H9 (cell line): Measurements from ENCODE around the gene PFDN5. TPM values are rescaled to one million over a fixed set of nuclear protein-coding genes. Genes with fewer than 3 reads are reported as not detected.
A peak's percentile ranks its signal among the peaks of the same experiment; 100 is the strongest.

Source experiments
- DNase-seq: peaks from one replicate; pipeline ENCODE4 v3.0.0-alpha.2; 2017
- H2AFZ ChIP-seq: one replicate; pipeline ENCODE4 v1.6.1; 2013; ENCODE audit warnings: mild to moderate bottlenecking, low read length, control low read depth, moderate library complexity
- H2AK5ac ChIP-seq: 2 replicates; pipeline ENCODE4 v1.6.1; 2013; ENCODE audit warnings: low read length, control low read depth, mixed read lengths; ENCODE audit not compliant: insufficient read length
- H2BK120ac ChIP-seq: one replicate; pipeline ENCODE4 v1.6.1; 2013; ENCODE audit warnings: low read depth, mild to moderate bottlenecking, low read length, control low read depth, inconsistent platforms; ENCODE audit not compliant: poor library complexity, severe bottlenecking
- H2BK12ac ChIP-seq: 2 replicates; pipeline ENCODE4 v1.6.1; 2013; ENCODE audit warnings: low read length, control low read depth, mixed read lengths, low read depth; ENCODE audit not compliant: insufficient read length
- H2BK15ac ChIP-seq: 2 replicates; pipeline ENCODE4 v1.6.1; 2013; ENCODE audit warnings: low read depth, low read length, control low read depth
- H2BK20ac ChIP-seq: one replicate; pipeline ENCODE4 v1.6.1; 2013; ENCODE audit warnings: low read depth, mild to moderate bottlenecking, low read length, control low read depth, inconsistent platforms; ENCODE audit not compliant: poor library complexity, severe bottlenecking
- H2BK5ac ChIP-seq: 2 replicates; pipeline ENCODE4 v1.6.1; 2013; ENCODE audit warnings: low read length, control low read depth, mixed read lengths; ENCODE audit not compliant: insufficient read length
- H3K14ac ChIP-seq: 2 replicates; pipeline ENCODE4 v1.6.1; 2013; ENCODE audit warnings: low read length, control low read depth; ENCODE audit not compliant: insufficient read depth
- H3K18ac ChIP-seq: 2 replicates; pipeline ENCODE4 v1.6.1; 2013; ENCODE audit warnings: low read depth, mild to moderate bottlenecking, mixed read lengths, low read length, control low read depth; ENCODE audit not compliant: insufficient read length
- H3K23ac ChIP-seq: 2 replicates; pipeline ENCODE4 v1.6.1; 2013; ENCODE audit warnings: low read length, control low read depth, mixed read lengths, low read depth; ENCODE audit not compliant: insufficient read length
- H3K23me2 ChIP-seq: 2 replicates; pipeline ENCODE4 v1.6.1; 2013; ENCODE audit warnings: low read depth, mild to moderate bottlenecking, mixed read lengths, low read length, control low read depth; ENCODE audit not compliant: insufficient read length, poor library complexity, severe bottlenecking
- H3K27ac ChIP-seq: 2 replicates; pipeline ENCODE4 v1.5.1; 2013; ENCODE audit warnings: low read length, control low read depth, mixed read lengths, low read depth; ENCODE audit not compliant: insufficient read length
- H3K27me3 ChIP-seq: 2 replicates; pipeline ENCODE4 v1.6.1; 2013; ENCODE audit warnings: low read length, control low read depth, inconsistent platforms; ENCODE audit not compliant: insufficient read depth
- H3K4ac ChIP-seq: 2 replicates; pipeline ENCODE4 v1.6.1; 2013; ENCODE audit warnings: low read depth, mild to moderate bottlenecking, control low read depth, inconsistent platforms, low read length, moderate library complexity
- H3K4me1 ChIP-seq: 2 replicates; pipeline ENCODE4 v1.6.1; 2013; ENCODE audit warnings: low read length, control low read depth, inconsistent platforms; ENCODE audit not compliant: insufficient read depth
- H3K4me2 ChIP-seq: 2 replicates; pipeline ENCODE4 v1.6.1; 2013; ENCODE audit warnings: low read length, control low read depth, mixed read lengths; ENCODE audit not compliant: insufficient read length, insufficient read depth
- H3K56ac ChIP-seq: 2 replicates; pipeline ENCODE4 v1.6.1; 2013; ENCODE audit warnings: low read depth, mild to moderate bottlenecking, mixed read lengths, low read length, control low read depth; ENCODE audit not compliant: insufficient read length
- H3K79me1 ChIP-seq: 2 replicates; pipeline ENCODE4 v1.6.1; 2013; ENCODE audit warnings: low read depth, mild to moderate bottlenecking, moderate library complexity, low read length, control low read depth, inconsistent platforms; ENCODE audit not compliant: insufficient read depth, poor library complexity, severe bottlenecking
- H3K79me2 ChIP-seq: 2 replicates; pipeline ENCODE4 v1.6.1; 2013; ENCODE audit warnings: low read length, control low read depth, inconsistent platforms; ENCODE audit not compliant: insufficient read depth
- H3K9ac ChIP-seq: 2 replicates; pipeline ENCODE4 v1.6.1; 2013; ENCODE audit warnings: low read length, control low read depth, mixed read lengths; ENCODE audit not compliant: insufficient read length; ENCODE audit errors: extremely low read depth
- H3K9me3 ChIP-seq: one replicate; pipeline ENCODE4 v1.6.1; 2013; ENCODE audit warnings: low read depth, low read length, inconsistent platforms; ENCODE audit not compliant: control insufficient read depth
- H3T11ph ChIP-seq: one replicate; pipeline ENCODE4 v1.6.1; 2013; ENCODE audit warnings: mild to moderate bottlenecking, low read length, control low read depth, inconsistent platforms
- H4K20me1 ChIP-seq: one replicate; pipeline ENCODE4 v1.6.1; 2013; ENCODE audit not compliant: control insufficient read depth, insufficient read length, insufficient read depth
- H4K5ac ChIP-seq: 2 replicates; pipeline ENCODE4 v1.6.1; 2013; ENCODE audit warnings: low read depth, mild to moderate bottlenecking, mixed read lengths, low read length, control low read depth; ENCODE audit not compliant: insufficient read length
- H4K8ac ChIP-seq: replicated peaks from 2 replicates; pipeline ENCODE4 v1.6.1; 2013; ENCODE audit warnings: low read length, control low read depth, mixed read lengths, low read depth; ENCODE audit not compliant: insufficient read length
- H4K91ac ChIP-seq: 2 replicates; pipeline ENCODE4 v1.6.1; 2013; ENCODE audit warnings: low read depth, mild to moderate bottlenecking, moderate library complexity, mixed read lengths, low read length, control low read depth; ENCODE audit not compliant: insufficient read length
- H3K27ac Mint-ChIP-seq, 3 experiments: 2 replicates in 2 of 3; 3 replicates in 1 of 3; pipeline ENCODE4 v1.8.0; 2020 to 2021; ENCODE audit warnings: mixed read lengths in 3 of 3, mild to moderate bottlenecking in 1 of 3, moderate library complexity in 1 of 3
- H3K27me3 Mint-ChIP-seq: 2 replicates; pipeline ENCODE4 v1.8.0; 2021; ENCODE audit warnings: low read depth, mild to moderate bottlenecking, moderate library complexity, mixed read lengths
- H3K36me3 Mint-ChIP-seq, 3 experiments: 2 replicates in 2 of 3; 3 replicates in 1 of 3; pipeline ENCODE4 v1.8.0; 2020 to 2021; ENCODE audit warnings: low read depth in 3 of 3, mixed read lengths in 3 of 3; ENCODE audit not compliant: insufficient read depth in 1 of 3
- H3K4me1 Mint-ChIP-seq, 2 experiments: 2 replicates each; pipeline ENCODE4 v1.8.0; 2020; ENCODE audit warnings: mixed read lengths in 2 of 2
- H3K4me3 Mint-ChIP-seq, 2 experiments: 2 replicates in 1 of 2; 3 replicates in 1 of 2; pipeline ENCODE4 v1.8.0; 2020 to 2021; ENCODE audit warnings: mild to moderate bottlenecking in 2 of 2, mixed read lengths in 2 of 2, moderate library complexity in 1 of 2
- H3K9me3 Mint-ChIP-seq, 2 experiments: 2 replicates in 1 of 2; 3 replicates in 1 of 2; pipeline ENCODE4 v1.8.0; 2020; ENCODE audit warnings: mild to moderate bottlenecking in 2 of 2, mixed read lengths in 2 of 2, moderate library complexity in 1 of 2
- CTCF ChIP-seq: fragments of 200-600 bp; sonication (generic); conservative IDR thresholded peaks from 3 replicates; pipeline ENCODE4 v1.8.0; 2021; ENCODE audit warnings: antibody characterized with exemption, mild to moderate bottlenecking
- WGBS: extraction: QIAGEN DNeasy Blood & Tissue Kit; methylation state at CpG from one replicate; pipeline ENCODE4 v1.1.7; 2013; ENCODE audit warnings: missing lambda C conversion rate, low lambda C conversion rate, mixed read lengths; ENCODE audit not compliant: insufficient read length; ENCODE audit errors: extremely low coverage; 5-methylcytosine and 5-hydroxymethylcytosine counted together
- total RNA-seq: library from RNA; stranded (reverse); gene quantifications from 2 replicates; pipeline ENCODE4 v1.2.1, GENCODE V29; 2021

PFDN5 gene
- total RNA-seq, 1 experiment from 2014 or later: 285 TPM

GRCh38 chr12:53344487-53344823, 49.1 kb downstream of the PFDN5 start:
- no CpG with 5 or more reads among the region's 19 CpGs for WGBS
- DNase-seq: no peak
- H3K27ac Mint-ChIP-seq: no peak overlapping the region

More at GRCh38 chr12:53344487-53344823, 49.1 kb downstream of the PFDN5 start:
- no peak overlapping the region for H3K27ac ChIP-seq
- no peak overlapping the region for H4K8ac ChIP-seq
- H2AFZ ChIP-seq: no peak overlapping the region
- no peak overlapping the region for H3K18ac ChIP-seq
- H2BK20ac ChIP-seq: no peak overlapping the region
- peak overlapping the region; percentile 84 for H3K4me2 ChIP-seq
- H3K4ac ChIP-seq: no peak overlapping the region
- peaks cover 15% of the 10 kb centered on the region for H3K23me2 ChIP-seq
- no peak overlapping the region for H2BK12ac ChIP-seq
- H4K91ac ChIP-seq: no peak overlapping the region
- no peak overlapping the region for H3K56ac ChIP-seq
- H2BK5ac ChIP-seq: no peak overlapping the region
- H3K14ac ChIP-seq: no peak overlapping the region
- peaks cover 66% of the 10 kb centered on the region for H3K27me3 Mint-ChIP-seq
- H4K20me1 ChIP-seq: no peaks in the 10 kb centered on the region
- TF ChIP-seq CTCF: no peak
- peak overlapping the region; percentile 48 to 77 for H3K4me3 Mint-ChIP-seq
- H3K4me1 Mint-ChIP-seq: peaks cover 18% of the 10 kb centered on the region in 2 experiments
- no peak overlapping the region for H2AK5ac ChIP-seq
- H3K79me2 ChIP-seq: no peaks in the 10 kb centered on the region
- no peaks in the 10 kb centered on the region for H3K4me1 ChIP-seq
- H2BK120ac ChIP-seq: no peak overlapping the region
- no peak overlapping the region for H3K9ac ChIP-seq
- H3K9me3 Mint-ChIP-seq: no peaks in the 10 kb centered on the region; a peak in 1 of 5 replicates
- H2BK15ac ChIP-seq: no peak overlapping the region
- no peaks in the 10 kb centered on the region for H3K36me3 Mint-ChIP-seq
- no peaks in the 10 kb centered on the region for H3K9me3 ChIP-seq
- H3T11ph ChIP-seq: no peak overlapping the region
- H4K5ac ChIP-seq: no peak overlapping the region
- H3K79me1 ChIP-seq: no peaks in the 10 kb centered on the region
- H3K27me3 ChIP-seq: no peaks in the 10 kb centered on the region
- H3K23ac ChIP-seq: no peak overlapping the region
